Caco-2 (cell line): ENCODE data around the gene PPARA. TPM values are rescaled to one million over a fixed set of nuclear protein-coding genes. Genes with fewer than 3 reads are reported as not detected.
"Not testable (repeated sequence)": the region's sequence is repeated elsewhere in the genome, so short reads cannot be mapped to it uniquely, and the experiment has no call there.

ENCODE experiments used
- BruUV-seq: library from RNA; stranded (reverse); fragments of 400-500 nt; replicated peaks from 2 replicates; lab custom pipeline; 2021; lab: Mats Ljungman, UMichigan
- CTCF ChIA-PET: fragments of 300-600 bp; sonication (Branson Sonifier 250); formaldehyde crosslinking; loops from one replicate; lab custom pipeline; 2022; ENCODE audit warnings: antibody characterized with exemption; lab: Charles Lee
- POLR2A ChIA-PET: fragments of 300-600 bp; sonication (Branson Sonifier 250); formaldehyde crosslinking; loops from one replicate; lab custom pipeline; 2022; ENCODE audit warnings: antibody characterized with exemption; lab: Charles Lee
- DNase-seq, 2 experiments: peaks; one replicate each; pipeline versions ENCODE4 v3.0.0 to v3.0.0-alpha.2; 2020 to 2022
- H3K27me3 ChIP-seq: replicated peaks from 2 replicates; pipeline ENCODE4 v1.6.0; 2011; ENCODE audit warnings: low read length; ENCODE audit not compliant: control insufficient read depth, insufficient read depth
- H3K36me3 ChIP-seq: 2 replicates; pipeline ENCODE4 v1.5.1; 2011; ENCODE audit warnings: low read length; ENCODE audit not compliant: control insufficient read depth, insufficient read depth
- H3K4me1 ChIP-seq: fragments of 250-450 bp; sonication (Bioruptor Pico); 2 replicates; pipeline ENCODE4 v1.5.1; 2020; ENCODE audit warnings: mild to moderate bottlenecking
- H3K4me3 ChIP-seq: 2 replicates; pipeline ENCODE4 v1.5.1; 2011; ENCODE audit warnings: low read depth, mild to moderate bottlenecking, control low read depth, low read length
- H3K9me3 ChIP-seq: fragments of 250-450 bp; sonication (Bioruptor Pico); 2 replicates; pipeline ENCODE4 v1.5.1; 2020; ENCODE audit warnings: mild to moderate bottlenecking, moderate library complexity
- H3K27ac Mint-ChIP-seq: one replicate; pipeline ENCODE4 v1.8.0; 2022; ENCODE audit warnings: mixed read lengths; ENCODE audit not compliant: unreplicated experiment
- H3K27me3 Mint-ChIP-seq: one replicate; pipeline ENCODE4 v1.8.0; 2022; ENCODE audit warnings: mixed read lengths; ENCODE audit not compliant: insufficient read depth, unreplicated experiment
- H3K36me3 Mint-ChIP-seq: one replicate; pipeline ENCODE4 v1.8.0; 2022; ENCODE audit warnings: mild to moderate bottlenecking, mixed read lengths; ENCODE audit not compliant: insufficient read depth, unreplicated experiment
- H3K4me1 Mint-ChIP-seq: one replicate; pipeline ENCODE4 v1.8.0; 2022; ENCODE audit warnings: low read depth, mixed read lengths; ENCODE audit not compliant: unreplicated experiment
- H3K4me3 Mint-ChIP-seq: one replicate; pipeline ENCODE4 v1.8.0; 2022; ENCODE audit warnings: mild to moderate bottlenecking, moderate library complexity, mixed read lengths; ENCODE audit not compliant: unreplicated experiment
- H3K9me3 Mint-ChIP-seq: one replicate; pipeline ENCODE4 v1.8.0; 2022; ENCODE audit warnings: mixed read lengths; ENCODE audit not compliant: unreplicated experiment
- intact Hi-C: fragments of 100-400 bp; cut with micrococcal nuclease; formaldehyde crosslinking; loops from one replicate; pipeline ENCODE4 v1.10.0; 2022; ENCODE audit not compliant: unreplicated experiment
- total RNA-seq: library from RNA; stranded (reverse); gene quantifications from 2 replicates; pipeline ENCODE4 v1.2.3, GENCODE V29; 2022
- TF ChIP-seq, protein P1 (sequence below), 2 experiments: fragments of 200-600 bp in 1 of 2; IDR thresholded peaks; 1 replicate in 1 of 2; 2 replicates in 1 of 2; pipeline versions ENCODE4 v1.5.1 to v1.8.0; 2011 to 2022; ENCODE audit warnings: antibody characterized with exemption in 1 of 2, control low read depth in 1 of 2, inconsistent platforms in 1 of 2, low read depth in 1 of 2, low read length in 1 of 2, mild to moderate bottlenecking in 1 of 2, moderate library complexity in 1 of 2; ENCODE audit not compliant: insufficient read depth in 1 of 2, severe bottlenecking in 1 of 2, unreplicated experiment in 1 of 2

The PPARA gene
- total RNA-seq, 1 experiment from 2014 or later: 13.4 TPM

DNA sequence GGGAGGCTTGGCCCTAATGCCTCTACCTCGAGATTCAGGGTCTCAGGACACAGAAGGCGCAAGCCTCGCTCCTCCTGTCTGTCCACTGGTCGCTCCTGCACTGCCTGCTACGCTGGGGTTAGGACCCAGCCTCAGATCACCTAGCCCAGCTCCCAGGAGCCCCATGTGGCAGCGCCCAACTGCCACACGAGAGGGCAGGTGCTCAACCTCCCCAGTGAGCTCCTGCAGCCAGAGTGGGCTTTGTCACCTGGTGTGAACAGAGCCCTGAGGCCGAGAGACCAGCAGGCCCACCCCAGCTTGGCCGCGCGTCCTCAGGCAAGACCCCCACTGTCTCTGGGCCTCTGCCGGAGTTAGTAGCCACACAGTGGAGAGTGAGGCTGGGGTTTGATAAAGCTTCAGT lies 21.7 kb upstream of the PPARA start:
- H3K36me3 ChIP-seq: no peaks in the 10 kb centered on the region
- TF ChIP-seq, protein P1, sequence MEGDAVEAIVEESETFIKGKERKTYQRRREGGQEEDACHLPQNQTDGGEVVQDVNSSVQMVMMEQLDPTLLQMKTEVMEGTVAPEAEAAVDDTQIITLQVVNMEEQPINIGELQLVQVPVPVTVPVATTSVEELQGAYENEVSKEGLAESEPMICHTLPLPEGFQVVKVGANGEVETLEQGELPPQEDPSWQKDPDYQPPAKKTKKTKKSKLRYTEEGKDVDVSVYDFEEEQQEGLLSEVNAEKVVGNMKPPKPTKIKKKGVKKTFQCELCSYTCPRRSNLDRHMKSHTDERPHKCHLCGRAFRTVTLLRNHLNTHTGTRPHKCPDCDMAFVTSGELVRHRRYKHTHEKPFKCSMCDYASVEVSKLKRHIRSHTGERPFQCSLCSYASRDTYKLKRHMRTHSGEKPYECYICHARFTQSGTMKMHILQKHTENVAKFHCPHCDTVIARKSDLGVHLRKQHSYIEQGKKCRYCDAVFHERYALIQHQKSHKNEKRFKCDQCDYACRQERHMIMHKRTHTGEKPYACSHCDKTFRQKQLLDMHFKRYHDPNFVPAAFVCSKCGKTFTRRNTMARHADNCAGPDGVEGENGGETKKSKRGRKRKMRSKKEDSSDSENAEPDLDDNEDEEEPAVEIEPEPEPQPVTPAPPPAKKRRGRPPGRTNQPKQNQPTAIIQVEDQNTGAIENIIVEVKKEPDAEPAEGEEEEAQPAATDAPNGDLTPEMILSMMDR (IDR thresholded peaks at IDR 0.05; ENCODE audit: insufficient read depth in 1 of 2, low read depth in 1 of 2, low read length in 1 of 2, severe bottlenecking in 1 of 2, unreplicated experiment in 1 of 2): no peak
- no peak overlapping the region for H3K4me3 ChIP-seq
- no peaks in the 10 kb centered on the region for H3K27me3 ChIP-seq
- POLR2A ChIA-PET: no interaction called here
- no peak overlapping the region for H3K4me3 Mint-ChIP-seq
- no peaks in the 10 kb centered on the region for H3K4me1 Mint-ChIP-seq
- no peak for DNase-seq
- no peaks in the 10 kb centered on the region for H3K36me3 Mint-ChIP-seq
- intact Hi-C loops: no loop called here
- no peaks in the 10 kb centered on the region for H3K9me3 ChIP-seq
- no peaks in the 10 kb centered on the region for H3K9me3 Mint-ChIP-seq
- BruUV-seq: no TSS peak
- CTCF ChIA-PET: no interaction called here
- H3K4me1 ChIP-seq: no peaks in the 10 kb centered on the region
- no peak overlapping the region for H3K27ac Mint-ChIP-seq
- no peaks in the 10 kb centered on the region for H3K27me3 Mint-ChIP-seq

DNA sequence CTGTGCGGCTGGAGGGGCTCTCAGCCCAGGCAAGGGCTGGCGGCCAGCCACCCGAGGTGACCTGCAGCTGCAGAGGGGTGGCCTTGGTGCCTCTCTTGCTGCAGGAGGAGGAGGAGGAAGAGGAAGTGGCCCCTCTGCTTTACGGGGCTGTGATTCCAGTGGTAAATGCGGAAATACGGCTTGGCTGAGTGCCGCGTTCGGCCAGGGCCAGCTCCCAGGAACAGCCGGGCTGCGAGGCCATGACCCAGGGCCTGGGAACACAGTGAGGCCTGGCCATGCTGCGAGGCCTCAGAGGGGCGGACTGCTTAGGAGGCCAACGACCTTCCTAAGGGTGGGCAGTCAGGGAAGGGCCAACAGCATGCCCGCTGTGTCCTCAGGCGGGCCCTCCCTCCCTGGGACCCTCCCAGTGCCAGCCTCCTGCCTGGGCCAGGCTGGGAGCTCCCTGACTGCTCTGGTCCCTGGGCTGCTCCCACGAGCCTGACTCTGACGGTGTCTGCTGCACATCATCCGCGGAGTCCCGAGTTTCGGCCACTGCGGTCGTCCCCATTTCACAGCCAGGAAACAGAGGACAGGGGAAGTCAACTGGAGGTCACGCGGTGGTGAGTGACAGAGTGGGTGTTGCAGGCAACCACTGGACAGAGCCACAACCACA lies 20.8 kb upstream of the PPARA start:
- ChIA-PET CTCF (no interaction called here), POLR2A (no interaction called here)
- DNase-seq: no peak
- no peaks in the 10 kb centered on the region for H3K27me3 ChIP-seq
- no peaks in the 10 kb centered on the region for H3K36me3 Mint-ChIP-seq
- no peaks in the 10 kb centered on the region for H3K4me1 ChIP-seq
- no peaks in the 10 kb centered on the region for H3K36me3 ChIP-seq
- H3K4me1 Mint-ChIP-seq: no peaks in the 10 kb centered on the region
- no peak overlapping the region for H3K4me3 Mint-ChIP-seq
- TF ChIP-seq, protein P1 (IDR thresholded peaks at IDR 0.05; ENCODE audit: insufficient read depth in 1 of 2, low read depth in 1 of 2, low read length in 1 of 2, severe bottlenecking in 1 of 2, unreplicated experiment in 1 of 2): no peak
- intact Hi-C loops: no loop called here
- H3K9me3 ChIP-seq: no peaks in the 10 kb centered on the region
- H3K27ac Mint-ChIP-seq: no peak overlapping the region
- no TSS peak for BruUV-seq
- no peaks in the 10 kb centered on the region for H3K9me3 Mint-ChIP-seq
- no peaks in the 10 kb centered on the region for H3K27me3 Mint-ChIP-seq
- H3K4me3 ChIP-seq: no peak overlapping the region

DNA sequence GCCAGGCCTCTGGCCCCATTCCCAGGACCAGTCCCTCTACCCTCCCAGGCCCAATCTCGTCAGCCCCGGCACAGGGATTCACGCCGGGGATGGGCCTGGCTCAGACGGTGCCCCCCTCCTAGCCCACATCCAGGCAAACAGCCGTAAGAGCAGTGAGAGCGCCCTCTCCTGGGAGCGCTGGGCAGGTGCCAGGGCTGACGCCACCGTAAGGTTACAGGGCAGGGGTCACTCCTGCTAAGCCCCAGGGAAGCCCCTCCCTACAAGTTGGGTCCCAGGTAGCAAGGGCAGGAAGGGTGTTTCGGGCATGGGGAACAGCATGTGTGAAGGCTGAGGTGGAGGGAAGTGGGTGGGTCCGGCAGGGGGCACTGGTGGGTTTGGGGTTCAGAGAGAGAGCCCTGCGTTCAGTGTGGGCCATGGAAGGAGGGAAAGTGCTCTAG lies 19.2 kb upstream of the PPARA start:
- no peaks in the 10 kb centered on the region for H3K4me1 Mint-ChIP-seq
- BruUV-seq: no TSS peak
- no peaks in the 10 kb centered on the region for H3K36me3 Mint-ChIP-seq
- no peak for DNase-seq
- TF ChIP-seq, protein P1 (IDR thresholded peaks at IDR 0.05; ENCODE audit: insufficient read depth in 1 of 2, low read depth in 1 of 2, low read length in 1 of 2, severe bottlenecking in 1 of 2, unreplicated experiment in 1 of 2): peak; percentile 14 to 29
- H3K4me3 Mint-ChIP-seq: no peak overlapping the region
- ChIA-PET POLR2A (no interaction called here), CTCF (no interaction called here)
- intact Hi-C loops: no loop called here
- H3K4me3 ChIP-seq: no peak overlapping the region
- H3K36me3 ChIP-seq: no peaks in the 10 kb centered on the region
- H3K27ac Mint-ChIP-seq: no peak overlapping the region
- no peaks in the 10 kb centered on the region for H3K27me3 Mint-ChIP-seq
- H3K9me3 Mint-ChIP-seq: no peaks in the 10 kb centered on the region
- H3K9me3 ChIP-seq: no peaks in the 10 kb centered on the region
- no peaks in the 10 kb centered on the region for H3K4me1 ChIP-seq
- no peaks in the 10 kb centered on the region for H3K27me3 ChIP-seq

DNA sequence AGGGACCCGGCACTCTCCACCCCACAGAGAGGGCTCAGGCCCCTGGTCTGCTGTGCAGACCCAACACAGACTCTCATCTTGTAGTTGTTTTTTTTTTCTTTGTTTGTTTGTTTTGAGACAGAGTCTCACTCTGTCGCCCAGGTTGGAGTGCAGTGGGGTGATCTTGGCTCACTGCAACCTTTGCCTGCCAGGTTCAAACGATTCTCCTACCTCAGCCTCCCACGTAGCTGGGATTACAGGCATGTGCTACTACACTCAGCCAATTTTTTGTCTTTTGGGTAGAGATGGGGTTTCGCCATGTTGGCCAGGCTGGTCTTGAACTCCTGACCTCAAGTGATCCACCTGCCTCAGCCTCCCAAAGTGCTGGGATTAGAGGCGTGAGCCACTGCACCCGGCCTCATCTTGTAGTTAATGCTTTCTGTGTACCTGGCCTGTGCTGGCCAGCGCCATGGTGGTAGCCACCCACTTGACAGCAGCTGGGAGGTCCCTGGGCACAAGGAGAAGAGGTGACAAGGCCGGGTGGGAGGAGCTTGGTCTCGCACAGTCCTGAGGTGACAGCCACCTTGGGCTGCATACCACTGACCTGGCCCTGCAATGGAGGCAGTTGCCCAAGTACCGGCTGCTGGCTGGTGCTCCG lies 18.0 kb upstream of the PPARA start:
- POLR2A ChIA-PET, H3K4me1 Mint-ChIP-seq, H3K4me3 ChIP-seq, BruUV-seq, H3K4me3 Mint-ChIP-seq, H3K9me3 ChIP-seq, H3K27ac Mint-ChIP-seq, H3K36me3 ChIP-seq, H3K4me1 ChIP-seq, H3K36me3 Mint-ChIP-seq, intact Hi-C loops, H3K27me3 ChIP-seq, H3K9me3 Mint-ChIP-seq, CTCF ChIA-PET, DNase-seq, H3K27me3 Mint-ChIP-seq: not testable (repeated sequence)
